Activated naive CD8-positive, alpha-beta T cell treated with anti-CD3 and anti-CD28 coated beads for 36 hours (primary cell): ENCODE data around the gene ZNF214. TPM values are rescaled to one million over a fixed set of nuclear protein-coding genes. Genes with fewer than 3 reads are reported as not detected.

ENCODE experiments used
- total RNA-seq, 2 experiments: library from RNA; stranded (reverse); gene quantifications; one replicate each; pipeline ENCODE4 v1.2.3, GENCODE V29; 2021

The ZNF214 gene
- total RNA-seq, 2 experiments from 2014 or later = not detected

Other genes starting within 250 kb of the ZNF214 start
- under 1 TPM; 0.08 to 0.18 TPM for gene OR2AG2, start 248.4 kb downstream of the ZNF214 start, total RNA-seq
- gene OR2AG1, start 237.3 kb downstream of the ZNF214 start, total RNA-seq = not detected
- under 1 TPM; 0.04 to 0.10 TPM for gene OR6A2, start 220.7 kb downstream of the ZNF214 start, total RNA-seq
- not detected for gene OR10A5, start 174.7 kb downstream of the ZNF214 start, total RNA-seq
- gene OR10A2, start 157.3 kb downstream of the ZNF214 start, total RNA-seq = not detected
- gene OR10A4, start 143.7 kb downstream of the ZNF214 start, total RNA-seq = not detected
- not detected for gene OR2D2, start 127.8 kb downstream of the ZNF214 start, total RNA-seq
- not detected for gene OR2D3, start 99.3 kb downstream of the ZNF214 start, total RNA-seq
- gene ZNF215, start 93.9 kb downstream of the ZNF214 start, total RNA-seq = 1 to 10 TPM; 2.4 to 2.5 TPM
- gene NLRP14, start 133 bp upstream of the ZNF214 start, total RNA-seq = under 1 TPM in 1 of 2 experiments, not detected in 1; 0.08 TPM
- not detected for gene RBMXL2, start 68.7 kb upstream of the ZNF214 start, total RNA-seq
- not detected for gene SYT9, start 231.6 kb upstream of the ZNF214 start, total RNA-seq